Effector memory CD4-positive, alpha-beta T cell (primary cell): ENCODE data around the gene FLT3LG.
A peak's percentile ranks its signal among the peaks of the same experiment; 100 is the strongest.

Experiments used
- DNase-seq, 3 donors: peaks; one replicate each; pipeline ENCODE4 v3.0.0-alpha.2; 2020
- H3K27ac ChIP-seq: 2 replicates; pipeline ENCODE4 v1.7.0; 2013; ENCODE audit warnings: mild to moderate bottlenecking, low read length, moderate library complexity; ENCODE audit not compliant: insufficient read depth, poor library complexity, severe bottlenecking
- H3K27me3 ChIP-seq: replicated peaks from 2 replicates; pipeline ENCODE4 v1.7.0; 2013; ENCODE audit warnings: mild to moderate bottlenecking, low read length; ENCODE audit not compliant: insufficient read depth, control insufficient read depth, poor library complexity, severe bottlenecking
- H3K36me3 ChIP-seq: 2 replicates; pipeline ENCODE4 v1.7.0; 2013; ENCODE audit warnings: mild to moderate bottlenecking, low read length, moderate library complexity; ENCODE audit not compliant: control insufficient read depth, insufficient read depth
- H3K4me1 ChIP-seq: 2 replicates; pipeline ENCODE4 v1.7.0; 2013; ENCODE audit warnings: low read length, mild to moderate bottlenecking; ENCODE audit not compliant: control insufficient read depth, insufficient read depth, poor library complexity, severe bottlenecking
- H3K4me3 ChIP-seq: 2 replicates; pipeline ENCODE4 v1.7.0; 2013; ENCODE audit warnings: low read length, low read depth, mild to moderate bottlenecking; ENCODE audit not compliant: insufficient read depth, poor library complexity, severe bottlenecking
- H3K9me3 ChIP-seq: 2 replicates; pipeline ENCODE4 v1.7.0; 2013; ENCODE audit warnings: mild to moderate bottlenecking, low read length, moderate library complexity; ENCODE audit not compliant: control insufficient read depth

FLT3LG gene

DNA sequence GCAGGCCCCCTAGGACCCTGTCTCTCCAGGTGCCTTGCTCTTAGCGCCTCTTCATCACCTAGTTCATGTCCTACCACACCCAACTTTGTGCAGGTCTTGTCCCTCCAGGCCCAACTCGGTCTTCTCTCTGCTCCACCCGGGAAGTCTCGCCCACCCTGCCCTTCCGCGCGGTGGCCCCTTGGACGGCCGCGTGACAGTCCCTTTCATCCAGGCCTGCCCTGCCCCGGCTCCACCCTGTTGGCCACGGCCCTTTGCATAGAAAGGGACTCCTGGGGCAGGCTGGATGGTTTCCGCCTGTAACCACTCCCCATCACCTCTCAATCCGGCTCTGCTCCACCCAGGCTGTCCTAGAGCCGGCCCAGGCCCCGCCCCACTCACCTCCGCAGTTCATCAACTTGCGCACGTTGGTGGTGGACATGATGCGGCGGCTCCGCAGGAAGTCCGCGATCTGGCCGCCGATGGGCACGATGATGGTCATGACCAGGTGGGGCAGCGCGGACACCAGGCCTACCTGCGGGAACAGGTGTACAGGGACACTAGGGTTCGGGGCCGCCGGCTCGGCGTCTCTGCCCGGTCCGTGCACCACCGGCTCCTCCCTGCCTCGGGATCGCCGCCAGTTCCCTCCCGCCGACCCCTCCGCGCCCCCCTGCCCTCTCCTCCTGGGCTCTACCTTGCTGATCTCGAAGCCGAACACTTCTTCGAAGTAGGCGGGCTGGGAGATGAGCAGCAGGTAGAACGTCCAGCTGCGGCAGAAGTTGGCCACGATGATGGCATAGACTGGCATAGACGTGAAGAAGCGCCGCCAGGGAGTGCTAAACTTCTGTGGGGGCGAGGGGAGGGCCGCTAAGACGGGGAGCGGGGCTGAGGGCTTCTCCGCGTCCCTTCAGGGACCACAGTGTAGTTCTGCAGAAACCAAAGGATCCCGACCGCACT is 41.6 kb upstream of the FLT3LG start:
- Histone ChIP-seq H3K4me1 (peaks cover 40% of the 10 kb centered on the region), H3K9me3 (no peaks in the 10 kb centered on the region), H3K27me3 (peaks cover 71% of the 10 kb centered on the region), H3K36me3 (no peaks in the 10 kb centered on the region), H3K4me3 (no peak overlapping the region), H3K27ac (no peak overlapping the region)
- DNase-seq = no peak

DNA sequence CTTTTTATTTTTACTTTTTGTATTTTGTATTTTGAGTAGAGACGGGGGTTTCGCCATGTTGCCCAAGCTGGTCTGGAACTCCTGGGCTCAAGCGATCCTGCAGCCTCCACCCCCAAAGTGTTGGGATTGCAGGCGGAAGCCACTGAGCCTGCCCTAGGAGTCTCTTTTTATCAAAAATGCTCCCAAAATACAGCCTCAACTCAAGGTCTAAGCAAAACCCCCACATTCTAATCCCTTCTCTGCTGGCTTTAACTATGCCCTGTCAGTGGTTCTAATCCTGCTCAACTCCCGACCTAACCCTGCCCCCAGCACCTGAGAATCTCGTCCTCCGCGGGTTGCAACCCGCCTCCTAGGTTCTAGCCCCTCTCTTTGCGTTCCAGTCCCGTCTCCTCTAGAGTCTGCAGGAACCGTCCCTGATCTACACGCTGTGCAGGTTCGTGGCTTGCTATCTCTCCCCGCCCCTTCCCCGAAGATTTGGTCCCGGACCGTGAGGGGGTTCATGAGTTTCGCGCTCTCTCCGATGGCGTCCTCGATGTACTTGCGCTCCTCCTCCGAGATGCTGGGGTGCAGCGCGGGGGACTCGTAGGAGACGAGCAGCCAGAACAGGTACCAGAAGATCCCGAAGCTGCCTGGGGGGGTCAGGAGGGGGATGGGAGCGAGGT is 40.6 kb upstream of the FLT3LG start:
- Histone ChIP-seq H3K4me3 (no peak overlapping the region), H3K36me3 (no peaks in the 10 kb centered on the region), H3K27ac (no peak overlapping the region), H3K9me3 (no peaks in the 10 kb centered on the region), H3K4me1 (peaks cover 30% of the 10 kb centered on the region), H3K27me3 (peaks cover 69% of the 10 kb centered on the region)
- no peak for DNase-seq

DNA sequence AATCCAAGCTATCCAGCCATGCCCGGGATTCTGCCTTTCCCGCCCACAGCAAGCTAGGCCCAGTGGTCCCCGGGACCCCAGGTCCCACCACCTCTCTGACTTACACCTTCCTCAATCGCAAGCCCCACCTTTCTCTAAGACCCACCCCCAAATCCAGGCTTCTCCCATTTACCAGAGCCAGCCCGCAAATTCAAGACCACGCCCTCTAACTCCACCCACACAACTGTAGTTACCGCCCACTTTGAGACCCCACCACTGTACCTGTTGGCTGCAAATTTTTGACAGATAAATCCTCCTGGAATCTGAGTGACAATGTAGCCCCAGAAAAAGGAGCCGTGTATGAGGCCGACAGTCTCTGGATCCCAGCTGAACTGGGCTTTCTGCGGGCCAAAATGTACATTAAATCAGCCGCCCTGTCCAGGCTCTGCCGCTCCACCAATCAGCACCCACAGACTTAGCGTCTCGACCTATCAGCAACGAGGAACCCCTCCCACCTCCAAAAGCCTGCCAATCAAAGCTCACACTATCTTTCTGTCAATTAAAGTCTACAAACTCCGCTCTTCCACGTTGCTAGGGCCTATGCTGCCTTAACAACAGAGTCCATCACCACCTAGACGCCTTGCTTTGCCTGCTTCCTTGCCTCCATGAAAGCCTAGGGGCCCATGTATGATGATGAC is 39.0 kb upstream of the FLT3LG start:
- Histone ChIP-seq H3K9me3 (no peaks in the 10 kb centered on the region), H3K4me1 (peaks cover 25% of the 10 kb centered on the region), H3K27me3 (peaks cover 75% of the 10 kb centered on the region), H3K4me3 (no peak overlapping the region), H3K27ac (no peak overlapping the region), H3K36me3 (no peaks in the 10 kb centered on the region)
- no peak for DNase-seq

DNA sequence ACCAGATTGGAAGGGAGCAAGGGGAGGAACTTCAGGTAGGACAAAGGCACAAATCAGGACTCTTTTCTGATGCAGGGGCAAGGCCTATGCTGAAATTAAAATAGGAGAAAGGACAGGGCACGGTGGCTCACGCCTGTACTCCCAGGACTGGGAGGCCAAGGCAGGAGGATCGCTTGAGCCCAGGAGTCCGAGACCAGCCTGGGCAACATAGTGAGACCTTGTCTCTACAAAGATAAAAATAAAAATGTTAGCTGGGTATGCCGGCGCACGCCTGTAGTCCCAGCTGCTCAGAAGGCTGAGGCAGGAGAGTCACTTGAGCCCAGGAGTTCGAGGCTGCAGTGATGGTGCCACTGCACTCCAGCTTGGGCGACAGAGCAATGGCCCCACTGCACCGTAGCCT is 38.3 kb upstream of the FLT3LG start:
- peaks cover 82% of the 10 kb centered on the region for H3K27me3 ChIP-seq
- DNase-seq = no peak
- H3K9me3 ChIP-seq = no peaks in the 10 kb centered on the region
- no peak overlapping the region for H3K4me3 ChIP-seq
- H3K4me1 ChIP-seq = peaks cover 25% of the 10 kb centered on the region
- no peak overlapping the region for H3K27ac ChIP-seq
- H3K36me3 ChIP-seq = no peaks in the 10 kb centered on the region

DNA sequence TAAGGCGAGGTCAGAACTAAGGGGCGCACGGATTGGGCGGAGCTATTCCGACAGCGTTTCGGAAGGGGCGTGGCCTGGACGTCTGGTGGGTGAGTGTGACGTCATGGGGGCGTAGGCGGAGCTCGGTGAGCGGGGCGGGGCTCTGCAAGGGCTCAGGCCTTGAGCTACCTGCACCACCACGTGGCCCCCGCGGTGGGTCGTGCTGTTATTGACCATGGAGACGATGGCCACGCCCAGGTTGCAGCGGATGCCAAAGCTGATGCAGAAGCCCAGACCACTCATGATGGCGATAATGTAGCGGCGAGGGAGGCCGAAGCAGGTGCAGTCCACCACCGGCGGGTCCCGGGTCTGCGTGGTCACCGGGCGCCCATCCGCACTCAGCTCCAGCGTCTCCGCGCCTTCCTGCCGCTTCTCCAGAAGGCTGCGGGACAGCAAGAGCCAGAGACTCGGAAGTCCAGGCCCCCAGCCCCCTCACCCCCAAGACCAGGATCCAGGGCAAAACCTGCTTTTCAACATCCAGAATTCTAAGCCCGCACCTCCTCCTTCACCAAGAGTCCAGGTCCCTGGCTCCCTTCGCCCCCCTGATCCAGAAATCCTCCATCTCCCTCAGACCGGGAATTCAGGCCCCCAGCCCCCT is 37.5 kb upstream of the FLT3LG start:
- H3K4me3 ChIP-seq = no peak overlapping the region
- H3K9me3 ChIP-seq = no peaks in the 10 kb centered on the region
- H3K4me1 ChIP-seq = peaks cover 28% of the 10 kb centered on the region
- no peak overlapping the region for H3K27ac ChIP-seq
- H3K36me3 ChIP-seq = no peaks in the 10 kb centered on the region
- H3K27me3 ChIP-seq = peaks cover 80% of the 10 kb centered on the region
- DNase-seq = peak in 2 of 3 donors; percentile 37 to 43

DNA sequence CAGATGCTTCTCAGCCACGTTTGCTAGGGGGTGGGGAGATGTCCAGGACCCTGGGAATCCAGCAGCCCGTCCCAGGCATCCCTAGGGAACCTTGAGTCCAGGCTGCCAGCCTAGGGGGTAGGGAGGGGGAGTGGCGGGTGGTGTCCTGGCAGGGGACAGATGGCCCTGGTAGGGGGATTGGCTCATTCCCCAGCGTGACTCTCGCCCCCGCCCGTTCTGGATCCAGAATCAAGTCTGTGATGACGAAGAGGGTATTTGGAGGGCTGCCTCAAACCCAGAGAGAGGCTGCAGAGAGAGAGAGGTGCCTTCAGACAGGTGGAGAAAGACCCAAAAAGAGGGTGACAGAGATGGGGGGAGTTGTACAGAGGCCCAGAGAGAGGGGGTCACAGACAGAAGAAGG is 36.8 kb upstream of the FLT3LG start:
- Histone ChIP-seq H3K4me1 (peaks cover 27% of the 10 kb centered on the region), H3K27me3 (peaks cover 80% of the 10 kb centered on the region)

DNA sequence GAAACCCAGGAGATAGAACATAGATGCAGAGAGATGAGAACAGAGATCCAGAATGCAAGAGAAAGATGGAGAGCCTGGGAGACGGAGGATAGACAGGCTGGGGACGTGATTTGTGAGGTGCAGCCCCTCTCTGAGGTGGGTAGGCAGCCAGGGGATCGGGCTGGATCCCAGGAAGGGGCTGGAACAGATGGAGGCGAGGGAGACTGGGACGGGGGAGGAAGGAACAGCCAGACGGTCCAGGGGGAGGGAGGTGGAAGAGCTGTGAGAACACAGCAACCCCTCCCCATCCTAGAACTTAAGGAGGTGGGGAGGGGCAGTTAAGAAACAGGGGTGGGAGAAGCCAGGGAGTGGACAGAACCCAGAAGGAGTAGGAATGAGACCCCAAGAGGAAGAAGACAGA is 35.8 kb upstream of the FLT3LG start:
- no peak for DNase-seq
- H3K27ac ChIP-seq = no peak overlapping the region
- H3K4me1 ChIP-seq = peaks cover 28% of the 10 kb centered on the region
- no peaks in the 10 kb centered on the region for H3K36me3 ChIP-seq
- H3K4me3 ChIP-seq = no peak overlapping the region
- H3K9me3 ChIP-seq = no peaks in the 10 kb centered on the region
- H3K27me3 ChIP-seq = peaks cover 73% of the 10 kb centered on the region

More for the DNA sequence above, 36.8 kb upstream of the FLT3LG start:
- no peak overlapping the region for H3K27ac ChIP-seq
- H3K9me3 ChIP-seq = no peaks in the 10 kb centered on the region
- DNase-seq = no peak
- H3K36me3 ChIP-seq = no peaks in the 10 kb centered on the region
- H3K4me3 ChIP-seq = no peak overlapping the region

DNA sequence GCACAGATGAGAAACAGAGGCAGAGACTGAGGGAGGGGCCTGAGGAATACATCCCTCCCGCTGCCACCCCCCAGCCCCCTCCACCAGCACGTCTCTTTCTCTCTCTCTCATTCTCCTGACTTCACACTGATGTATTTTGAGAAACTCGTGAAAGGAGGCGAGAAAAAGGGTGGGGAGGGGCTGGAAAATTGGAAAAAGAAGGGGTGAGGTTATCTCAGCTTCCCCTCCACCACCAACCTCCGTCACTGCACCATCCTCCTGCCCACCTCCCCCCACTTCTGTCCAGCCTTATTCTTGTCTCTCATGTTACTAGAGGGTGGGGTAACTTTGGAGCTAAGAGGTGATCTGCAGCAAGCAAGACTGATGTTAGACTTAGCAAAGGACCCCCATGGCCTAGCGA is 34.2 kb upstream of the FLT3LG start:
- H3K27me3 ChIP-seq = peaks cover 59% of the 10 kb centered on the region
- peaks cover 25% of the 10 kb centered on the region for H3K4me1 ChIP-seq

DNA sequence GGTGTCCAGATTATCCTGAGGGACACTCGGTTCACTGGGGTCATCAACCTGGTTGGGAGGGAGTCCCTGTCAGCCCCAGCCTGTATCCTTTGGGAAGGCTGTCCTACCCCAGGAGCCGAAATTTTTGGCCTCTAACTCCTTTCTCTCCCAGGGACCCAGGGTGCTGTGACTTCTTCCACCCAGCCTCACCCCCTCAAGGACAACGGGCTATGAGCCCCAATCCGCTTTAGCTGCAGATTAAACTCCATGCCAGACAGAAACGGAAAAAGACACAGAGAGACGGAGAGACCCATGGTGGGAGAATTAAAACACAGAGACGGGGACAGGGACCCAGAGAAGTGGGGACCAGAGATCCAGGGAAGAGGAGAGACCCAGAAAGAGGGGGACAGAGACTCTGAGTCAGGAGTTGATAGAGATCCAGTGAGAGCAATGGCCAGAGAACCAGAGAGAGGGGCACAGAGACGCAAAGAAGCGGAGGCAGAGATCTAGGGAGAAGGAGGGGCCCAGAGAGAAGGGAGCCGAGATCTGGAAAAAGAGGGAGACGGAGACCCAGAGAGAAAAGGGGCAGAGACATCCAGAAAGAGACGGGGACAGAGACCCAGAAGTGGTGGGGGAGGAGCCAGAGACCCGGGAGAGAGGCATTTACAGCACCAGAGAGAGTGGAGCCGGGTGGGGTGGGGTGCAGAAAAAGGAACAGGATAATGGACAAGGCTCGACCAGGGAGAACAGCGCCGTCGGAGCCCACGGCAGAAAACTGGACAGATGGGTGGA is 33.4 kb upstream of the FLT3LG start:
- Histone ChIP-seq H3K9me3 (no peaks in the 10 kb centered on the region), H3K4me1 (peaks cover 25% of the 10 kb centered on the region), H3K4me3 (no peak overlapping the region), H3K36me3 (no peaks in the 10 kb centered on the region), H3K27ac (no peak overlapping the region), H3K27me3 (peaks cover 59% of the 10 kb centered on the region)
- DNase-seq = no peak

More for the DNA sequence above, 34.2 kb upstream of the FLT3LG start:
- H3K4me3 ChIP-seq = no peak overlapping the region
- no peaks in the 10 kb centered on the region for H3K36me3 ChIP-seq
- no peak for DNase-seq
- H3K9me3 ChIP-seq = no peaks in the 10 kb centered on the region
- no peak overlapping the region for H3K27ac ChIP-seq
